Ovary (tissue), 9 donors: ENCODE measurements around the gene JUND. TPM values are rescaled to one million over a fixed set of nuclear protein-coding genes. Genes with fewer than 3 reads are reported as not detected.

Experiments used
- DNase-seq, 5 donors: peaks; one replicate each; pipeline ENCODE4 v3.0.0-alpha.2; 2019 to 2020
- H3K27ac ChIP-seq, 2 donors: fragments of 200-600 bp; one replicate each; pipeline versions ENCODE4 v1.5.1 to v1.8.0; 2019 to 2022
- H3K27me3 ChIP-seq: fragments of 200-600 bp; one replicate; pipeline ENCODE4 v1.8.0; 2022
- H3K36me3 ChIP-seq: fragments of 200-600 bp; sonication (generic); one replicate; pipeline ENCODE4 v1.5.1; 2019
- H3K4me1 ChIP-seq: one replicate; pipeline ENCODE4 v1.8.1; 2013; ENCODE audit warnings: mild to moderate bottlenecking, moderate library complexity; ENCODE audit not compliant: insufficient read depth
- H3K4me3 ChIP-seq: fragments of 200-600 bp; sonication (generic); one replicate; pipeline ENCODE4 v1.5.1; 2017
- H3K9me3 ChIP-seq, 2 donors: fragments of 200-600 bp in 1 of 2; sonication (generic) in 1 of 2; one replicate each; pipeline versions ENCODE4 v1.5.1 to v1.8.1; 2013 to 2019; ENCODE audit warnings: mild to moderate bottlenecking in 1 of 2, moderate library complexity in 1 of 2
- CTCF ChIP-seq, 3 donors: fragments of 450-650 bp in 2 of 3; fragments of 200-600 bp in 1 of 3; IDR thresholded peaks; one replicate each; pipeline versions ENCODE4 v1.5.1 to v1.8.0; 2016 to 2022; ENCODE audit warnings: antibody characterized with exemption in 3 of 3, mild to moderate bottlenecking in 1 of 3
- EP300 ChIP-seq: sonication (generic); formaldehyde crosslinking; IDR thresholded peaks from one replicate; pipeline ENCODE4 v1.6.1; 2017; ENCODE audit warnings: antibody characterized with exemption
- POLR2A ChIP-seq: fragments of 450-650 bp; IDR thresholded peaks from one replicate; pipeline ENCODE4 v1.6.1; 2017; ENCODE audit warnings: antibody characterized with exemption, mild to moderate bottlenecking, moderate library complexity
- WGBS, 3 donors: extraction: QIAGEN DNeasy Blood & Tissue Kit in 1 of 3; methylation state at CpG; one replicate each; pipeline versions ENCODE4 v1.1.5 to v1.1.7; 2013 to 2017; 5-methylcytosine and 5-hydroxymethylcytosine counted together
- intact Hi-C, 4 donors: fragments of 100-400 bp; cut with DNase I; formaldehyde crosslinking; loops; one replicate each; pipeline versions ENCODE4 v1.11.0 to v1.15.1; 2022 to 2023
- polyA plus RNA-seq, 2 donors: library from polyadenylated mRNA; stranded (reverse); fragments of 200-250 nt in 1 of 2; fragments of 350-450 nt in 1 of 2; fragmentation: Illumina TruSeq in 1 of 2; extraction: RNeasy Lipid Tissue Mini Kit (QIAGEN cat#74804) in 1 of 2; gene quantifications; one replicate each; pipeline ENCODE4 v1.2.3, GENCODE V29; 2013 to 2014
- total RNA-seq, 7 donors: library from RNA; depleted of rRNA in 2 of 7; stranded (reverse); fragments of >200 nt in 2 of 7; fragmentation: NEBNext Ultra II Directional in 3 of 7; extraction: Animal tissue kit (Norgen Biotek cat#: 25700) in 3 of 7; gene quantifications; one replicate each; pipeline versions ENCODE4 v1.1.0 to v1.2.4, GENCODE V29; 2016 to 2023
- donor health status: DM: no; HTN: no; CAD: no; lungs with moderate emphysema.
- donor health status: DM: no; HTN: no; CAD: no.
- donor health status: Bipolar disorder and iron deficiency.
- donor health status: DM: yes; HTN: yes; CAD: no.
- donor health status: DM: no; HTN: no; CAD: no.
- donor health status: DM: yes; HTN: yes; CAD: no.

The JUND gene
- total and polyA plus RNA-seq, 9 donors = 95.2 to 1,260 (median 412) TPM

DNA sequence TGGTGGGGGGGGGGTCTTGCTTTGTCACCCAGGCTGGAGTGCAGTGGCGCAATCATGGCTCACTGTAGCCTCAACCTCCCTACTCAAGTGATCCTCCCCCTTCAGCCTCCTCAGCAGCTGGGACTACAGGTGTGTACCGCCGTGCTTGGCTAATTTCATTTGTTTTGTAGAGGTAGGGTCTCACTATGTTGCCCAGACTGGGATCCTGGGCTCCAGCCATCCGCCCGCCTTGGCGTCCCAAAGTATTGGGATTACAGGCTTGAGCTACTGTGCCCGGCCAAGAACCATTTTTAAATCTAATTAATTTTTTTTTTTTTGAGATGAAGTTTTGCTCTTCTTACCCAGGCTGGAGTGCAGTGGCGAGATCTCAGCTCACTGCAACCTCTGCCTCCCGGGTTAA, 18.2 kb upstream of the JUND start:
- H3K36me3 ChIP-seq = no peaks in the 10 kb centered on the region
- TF ChIP-seq EP300 (no peak), CTCF (IDR thresholded peaks at IDR 0.05) (no peak), POLR2A (no peak)
- H3K4me1 ChIP-seq = peaks cover 4% of the 10 kb centered on the region
- H3K27ac ChIP-seq = no peak overlapping the region
- H3K9me3 ChIP-seq = no peaks in the 10 kb centered on the region
- no peak for DNase-seq
- H3K27me3 ChIP-seq = no peaks in the 10 kb centered on the region
- WGBS, 3 donors = 88 to 96% (median 95%) methylated on average over 9 of the region's 9 CpGs
- intact Hi-C loops = no loop called here
- no peak overlapping the region for H3K4me3 ChIP-seq

GRCh38 chr19:18298601-18299000, 17.2 kb upstream of the JUND start:
- H3K4me1 ChIP-seq = peaks cover 6% of the 10 kb centered on the region
- no peaks in the 10 kb centered on the region for H3K36me3 ChIP-seq
- no peaks in the 10 kb centered on the region for H3K27me3 ChIP-seq
- H3K4me3 ChIP-seq = no peak overlapping the region
- WGBS, 3 donors = 67 to 77% (median 71%) methylated on average over 6 of the region's 6 CpGs
- no peaks in the 10 kb centered on the region for H3K9me3 ChIP-seq
- intact Hi-C loops = no loop called here
- H3K27ac ChIP-seq = no peak overlapping the region
- TF ChIP-seq EP300 = no peak
- TF ChIP-seq POLR2A = no peak
- TF ChIP-seq CTCF (IDR thresholded peaks at IDR 0.05) = no peak
- no peak for DNase-seq

DNA sequence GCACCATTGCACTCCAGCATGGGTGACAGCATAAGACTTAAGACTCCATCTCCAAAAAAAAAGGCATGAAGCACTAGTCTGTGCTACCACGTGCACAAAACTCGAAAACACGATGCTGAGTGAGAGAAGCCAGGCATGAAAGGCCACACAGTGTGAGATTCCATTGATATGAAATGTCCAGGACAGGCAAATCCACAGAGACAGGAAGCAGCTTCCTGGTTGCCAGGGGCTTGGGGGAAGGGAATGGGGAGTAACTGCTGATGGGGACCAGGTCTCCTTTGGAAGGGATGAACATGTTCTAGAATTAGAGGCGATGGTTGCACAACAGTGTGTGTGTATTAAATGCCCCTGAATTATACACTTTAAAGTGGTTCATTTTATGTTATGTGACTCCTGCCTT, 15.9 kb upstream of the JUND start:
- Histone ChIP-seq H3K4me1 (peaks cover 1% of the 10 kb centered on the region), H3K36me3 (no peaks in the 10 kb centered on the region), H3K27me3 (no peaks in the 10 kb centered on the region), H3K27ac (peak overlapping the region in 1 of 2 donors; percentile 14), H3K9me3 (no peaks in the 10 kb centered on the region), H3K4me3 (no peak overlapping the region)
- intact Hi-C loops = no loop called here
- 38 to 46% (median 40%) methylated on average over 4 of the region's 4 CpGs for WGBS, 3 donors
- no peak for DNase-seq
- TF ChIP-seq POLR2A (no peak), EP300 (no peak), CTCF (IDR thresholded peaks at IDR 0.05) (no peak)

GRCh38 chr19:18295034-18295451, 13.6 kb upstream of the JUND start:
- Histone ChIP-seq H3K9me3 (no peaks in the 10 kb centered on the region), H3K36me3 (no peaks in the 10 kb centered on the region), H3K27ac (no peak overlapping the region), H3K27me3 (no peaks in the 10 kb centered on the region), H3K4me3 (no peak overlapping the region), H3K4me1 (peaks cover 6% of the 10 kb centered on the region)
- intact Hi-C loops = no loop called here
- 74 to 96% (median 80%) methylated on average over 4 of the region's 4 CpGs for WGBS, 3 donors
- no peak for DNase-seq
- TF ChIP-seq CTCF (IDR thresholded peaks at IDR 0.05) = no peak
- no peak for TF ChIP-seq POLR2A
- no peak for TF ChIP-seq EP300
